Measurements from ENCODE around the gene ARSJ.

Gene ARSJ

DNA sequence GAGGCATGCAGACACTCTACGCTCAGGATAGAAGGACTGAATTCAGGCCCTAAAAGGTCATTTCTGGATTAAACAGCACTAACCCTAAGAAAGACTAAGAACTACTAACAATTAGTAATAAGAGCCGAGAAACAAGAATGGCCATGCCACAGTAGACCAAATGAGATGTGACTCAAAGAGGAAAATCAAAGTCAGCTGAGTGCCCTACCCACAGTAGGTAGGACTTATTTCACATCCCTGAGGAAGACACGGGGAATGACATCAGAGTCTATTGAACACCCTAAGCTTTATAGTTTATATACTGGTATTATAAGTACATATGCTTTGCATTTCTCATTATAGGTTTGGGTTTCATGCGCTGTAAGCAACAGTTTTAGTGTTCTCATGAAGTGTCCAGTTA, 2.7 kb upstream of the ARSJ start:
- no peak for DNase-seq

- DNase-seq, result no peak
These were observed 2.1 kb upstream of the ARSJ start for GRCh38 chr4:113981591-113981990.

DNA sequence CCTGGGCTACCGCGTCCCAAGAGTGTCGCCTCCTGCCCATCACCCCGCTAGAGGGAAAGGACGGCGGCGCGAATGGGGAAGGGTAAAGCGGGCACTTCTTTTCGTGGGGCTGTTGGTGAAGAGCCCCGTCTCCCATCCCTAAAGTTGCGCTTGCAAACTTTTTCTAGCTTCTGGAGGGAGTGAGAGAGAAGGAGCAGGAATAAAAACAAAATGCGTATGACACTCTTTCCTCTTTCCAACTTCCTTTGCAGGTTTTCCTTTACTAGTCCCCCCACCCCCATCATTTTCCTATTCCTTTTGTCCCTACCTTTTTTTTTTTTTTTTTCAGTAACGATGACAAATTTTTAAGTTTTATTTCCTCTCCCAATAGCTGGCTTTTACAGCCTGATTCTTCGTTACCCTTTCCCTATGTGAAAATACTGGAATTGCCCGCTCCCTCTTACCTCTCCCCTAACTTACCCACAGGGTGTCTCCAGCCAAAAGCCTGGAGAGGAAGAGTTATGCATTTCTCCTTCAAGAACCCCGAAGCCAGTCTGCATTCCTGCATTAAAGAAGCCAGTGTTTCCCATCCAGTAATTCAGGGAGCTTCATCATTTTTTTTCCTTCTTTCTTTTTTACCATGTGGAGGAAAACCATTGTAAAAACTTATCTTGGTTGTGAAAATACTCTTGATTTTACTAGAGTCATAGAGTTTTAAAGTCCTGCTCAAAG, 613 bp upstream of the ARSJ start:
- no peak for DNase-seq

GRCh38 chr4:113978561-113979147, 793 bp downstream of the ARSJ start:
- DNase-seq, result no peak

DNA sequence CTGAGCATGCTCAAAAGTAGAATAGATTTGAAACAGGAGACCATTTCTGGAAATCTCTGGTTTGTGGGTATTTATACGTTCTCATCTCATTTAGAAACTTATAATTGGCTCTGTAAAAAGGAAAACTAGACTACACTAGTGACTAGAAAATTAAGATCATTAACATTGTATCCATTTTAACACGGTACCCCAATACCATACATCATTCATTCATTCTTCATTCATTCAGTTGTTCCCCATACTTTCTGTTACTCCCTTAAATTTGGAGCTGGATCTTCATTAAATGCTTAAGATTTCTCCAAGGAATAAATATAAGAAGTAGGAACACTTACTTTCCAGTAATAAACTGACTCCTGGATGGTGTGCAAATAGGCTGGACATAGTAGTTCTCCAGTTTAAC, 1.3 kb downstream of the ARSJ start:
- no peak for DNase-seq

DNA sequence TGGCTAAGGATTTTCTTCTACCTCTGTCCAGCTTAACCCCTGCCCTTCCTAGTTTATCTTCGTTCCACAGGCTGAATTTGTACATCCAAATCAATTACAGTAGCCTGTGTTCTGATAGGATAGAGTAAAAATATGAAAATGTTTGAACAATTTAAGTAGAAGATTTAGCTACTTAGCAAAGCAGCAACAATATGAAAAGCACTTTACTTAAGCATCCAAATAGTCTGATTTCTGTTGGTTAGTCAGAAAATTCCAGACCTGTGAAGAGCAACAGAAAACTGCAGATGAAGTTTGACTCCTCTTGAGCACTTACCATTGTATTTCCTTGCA, 2.0 kb downstream of the ARSJ start:
- no peak for DNase-seq

DNA sequence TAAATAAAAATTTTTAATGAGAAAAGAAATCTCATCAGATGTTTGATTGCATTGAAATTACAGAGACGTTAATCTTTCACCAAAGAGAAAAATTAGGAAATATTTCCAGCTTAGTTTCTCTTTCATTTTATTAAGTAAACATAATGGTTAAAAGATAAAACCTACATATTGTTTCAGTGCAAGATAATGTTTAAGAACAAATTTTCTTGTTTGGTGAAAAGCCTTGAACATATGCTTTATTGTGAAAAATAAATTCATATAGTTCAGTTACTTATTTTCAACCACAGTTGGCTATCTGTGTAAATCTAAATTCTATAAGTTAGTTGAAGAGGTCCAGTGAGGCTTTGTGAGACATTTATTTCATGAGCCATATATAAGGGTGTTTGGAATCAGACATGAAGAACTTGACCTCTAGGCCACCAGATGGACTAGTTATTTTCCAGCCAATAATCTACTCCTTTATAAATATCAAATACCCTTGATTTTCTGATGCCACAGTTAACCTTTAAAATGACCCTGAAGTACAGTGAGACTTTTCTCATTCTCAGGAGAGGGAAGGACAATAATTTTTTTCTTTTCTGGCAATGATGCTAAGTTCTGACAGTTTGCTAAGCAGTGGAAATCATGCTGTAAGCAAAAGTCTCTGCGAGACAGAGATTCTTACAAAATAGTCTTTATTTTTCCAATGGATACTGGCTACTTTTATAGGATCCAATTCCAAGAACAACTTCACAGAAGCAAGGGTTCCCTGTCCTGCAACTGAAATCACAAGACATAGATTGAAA, 2.5 kb downstream of the ARSJ start:
- DNase-seq, result no peak

GRCh38 chr4:113975578-113975977, 3.9 kb downstream of the ARSJ start:
- no peak for DNase-seq

DNA sequence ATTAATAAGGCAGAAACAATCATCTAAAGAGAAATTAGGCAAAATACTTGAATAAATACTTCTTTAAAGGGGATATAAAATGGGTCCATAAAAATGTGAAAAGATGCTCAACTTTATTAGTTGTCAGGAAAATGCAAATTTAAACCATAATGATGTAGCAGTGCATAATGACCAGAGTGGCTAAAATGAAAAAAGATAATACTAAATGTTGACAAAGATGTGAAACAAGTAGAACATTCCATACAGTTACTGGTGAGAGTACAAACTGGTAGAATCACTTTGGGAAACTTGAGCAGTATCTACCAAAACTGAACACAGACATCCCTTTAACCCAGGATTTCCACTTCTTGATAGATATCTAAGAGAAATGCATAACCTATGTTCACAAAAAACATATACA, 5.0 kb downstream of the ARSJ start:
- no peak for DNase-seq

GRCh38 chr4:113973345-113973744, 6.1 kb downstream of the ARSJ start:
- no peak for DNase-seq

DNA sequence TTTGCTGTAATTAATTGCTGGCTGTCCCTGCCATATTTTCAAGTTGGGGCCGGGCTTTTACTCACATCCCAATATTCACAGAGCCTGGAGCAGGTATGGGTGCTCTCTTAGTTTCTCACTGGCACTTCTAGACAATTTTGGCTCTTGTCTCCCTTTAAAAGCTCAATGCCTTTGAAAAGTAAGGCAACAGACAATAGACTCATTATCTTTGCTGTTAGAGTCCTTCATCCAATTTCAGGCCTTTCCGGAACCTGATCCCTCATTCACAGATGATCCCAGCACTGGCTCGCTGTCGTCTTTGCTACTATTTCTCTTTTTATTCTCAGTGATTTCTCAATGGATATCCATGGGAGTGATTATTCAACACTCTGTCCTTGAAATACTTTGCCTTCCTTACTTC, 6.7 kb downstream of the ARSJ start:
- DNase-seq, result no peak

- DNase-seq, result no peak
These were observed 7.6 kb downstream of the ARSJ start for GRCh38 chr4:113971706-113972360.

- no peak for DNase-seq
These were observed 9.6 kb downstream of the ARSJ start for GRCh38 chr4:113969709-113970334.

DNA sequence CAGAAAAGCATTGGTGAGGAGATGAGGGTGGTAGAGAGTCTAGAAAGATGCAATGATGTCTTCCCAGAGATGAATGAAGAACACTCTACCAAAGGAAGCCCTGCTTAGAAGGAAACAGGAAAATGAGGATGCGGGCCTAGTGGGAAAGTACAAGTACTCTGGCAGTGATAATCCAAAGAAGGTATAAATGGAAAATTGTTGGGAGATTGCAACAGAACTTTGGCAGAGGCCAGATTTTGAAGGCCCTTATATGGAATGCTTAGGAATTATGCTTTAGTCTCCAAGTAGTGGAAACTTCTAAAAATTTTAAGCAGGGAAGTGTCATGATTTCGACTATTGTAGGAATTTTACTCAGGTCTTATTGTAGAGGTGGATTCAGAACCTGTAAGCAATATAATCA, 11.0 kb downstream of the ARSJ start:
- DNase-seq, result no peak

DNA sequence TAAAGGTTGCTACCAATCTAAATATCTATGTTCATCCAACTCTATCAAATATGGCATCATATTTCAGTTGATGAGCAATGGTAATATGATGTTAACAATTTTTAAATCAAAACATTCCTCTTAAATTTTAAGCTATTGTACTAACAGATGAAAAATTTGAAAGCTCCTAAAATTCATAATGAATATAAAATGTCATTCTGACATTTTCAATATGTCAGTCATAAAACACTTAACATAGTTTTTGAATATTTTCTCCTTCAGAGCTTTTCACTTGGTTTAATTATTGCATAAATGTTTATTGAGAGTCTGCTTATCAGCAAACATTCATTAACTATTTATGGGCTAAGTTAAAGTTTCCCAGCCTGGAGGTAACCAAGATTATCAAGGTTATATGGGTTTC, 11.8 kb downstream of the ARSJ start:
- DNase-seq, result no peak

DNA sequence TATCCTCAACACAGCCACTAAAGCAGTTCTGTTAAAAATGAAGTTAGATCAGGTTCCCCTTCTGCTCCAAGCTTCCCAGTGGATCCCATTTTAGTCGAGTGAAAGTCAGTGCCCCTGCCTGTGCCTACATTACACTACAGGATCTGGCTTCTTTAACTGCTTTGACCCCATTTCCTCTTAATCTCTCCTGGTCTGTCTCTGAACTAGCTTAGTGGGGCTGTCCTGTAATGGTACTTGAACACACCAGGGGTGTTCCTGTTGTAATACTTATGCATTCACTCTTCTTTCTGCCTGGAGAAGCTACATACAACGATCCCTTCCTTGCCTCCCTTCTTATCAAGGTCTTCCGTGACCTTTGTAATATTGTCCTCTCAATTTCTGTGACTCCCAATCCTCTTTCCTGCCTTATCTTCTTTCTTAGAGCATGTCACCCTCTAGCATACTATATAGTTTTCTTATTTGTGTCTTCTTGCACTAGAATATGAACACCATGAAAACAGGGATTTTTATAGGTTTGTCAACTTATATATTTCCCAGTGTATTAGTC, 16.7 kb downstream of the ARSJ start:
- no peak for DNase-seq

- no peak for DNase-seq
These were observed 17.5 kb downstream of the ARSJ start for GRCh38 chr4:113962016-113962347.

- no peak for DNase-seq
These were observed 18.6 kb downstream of the ARSJ start for GRCh38 chr4:113960684-113961321.

GRCh38 chr4:113959539-113959937, 19.9 kb downstream of the ARSJ start:
- DNase-seq, result no peak

DNA sequence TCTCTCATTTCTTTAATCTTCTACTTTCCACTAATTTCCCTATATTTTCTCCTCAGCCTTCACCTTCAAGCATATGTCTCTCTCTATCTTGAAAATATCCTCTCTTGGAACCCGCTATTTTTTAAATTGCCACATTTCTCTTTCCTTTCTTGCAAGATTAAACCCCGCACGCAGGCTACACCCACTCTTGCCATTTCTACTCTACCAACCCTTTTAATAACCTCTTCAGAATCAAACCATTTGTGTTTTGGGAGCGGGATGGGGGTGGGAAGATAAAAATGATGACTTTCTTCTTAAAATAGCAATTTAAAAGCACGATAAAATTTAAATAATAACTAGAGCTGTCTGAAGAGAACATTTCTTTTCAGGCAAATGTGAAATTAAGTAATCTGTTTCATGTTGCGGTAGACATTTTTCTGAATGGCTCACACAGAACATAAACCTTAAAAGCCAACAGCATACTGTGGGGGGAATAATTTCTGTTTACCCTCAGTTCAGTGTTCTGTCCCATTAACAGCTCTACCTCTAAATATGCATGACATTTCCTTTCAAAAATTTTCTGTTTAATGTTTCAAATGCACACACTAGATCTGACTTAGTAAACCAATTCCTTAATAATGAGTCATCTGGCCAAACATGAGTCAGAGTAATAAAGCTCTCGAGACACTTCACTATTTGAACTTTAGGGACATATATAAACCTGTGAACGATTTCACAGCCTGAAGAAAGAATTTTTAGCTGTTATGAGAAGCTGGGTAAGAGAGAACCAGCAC, 20.5 kb downstream of the ARSJ start:
- no peak for DNase-seq

- DNase-seq, result no peak
These were observed 21.5 kb downstream of the ARSJ start for GRCh38 chr4:113957956-113958355.

DNA sequence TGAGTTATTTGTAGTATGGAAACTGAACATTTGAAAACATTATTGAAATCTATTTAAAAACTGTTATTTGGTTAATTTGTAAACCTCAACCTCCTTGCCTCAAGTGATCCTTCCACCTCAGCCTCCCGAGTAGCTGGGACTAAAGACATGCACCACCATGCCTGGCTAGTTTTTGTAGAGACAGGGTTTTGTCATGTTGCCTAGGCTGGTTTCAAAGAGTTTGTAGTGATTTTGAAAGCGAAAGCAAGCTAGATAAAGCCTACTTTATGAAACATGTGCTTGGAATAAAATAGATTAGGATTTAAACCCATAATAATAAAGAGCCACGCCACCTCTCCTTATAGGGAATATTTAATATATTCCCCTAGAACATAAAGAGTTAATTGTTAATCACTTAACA, 23.5 kb downstream of the ARSJ start:
- no peak for DNase-seq
